ENCODE measurements around the gene RIN1. TPM values are rescaled to one million over a fixed set of nuclear protein-coding genes. Genes with fewer than 3 reads are reported as not detected.
A peak's percentile ranks its signal among the peaks of the same experiment; 100 is the strongest.
"Not testable (repeated sequence)": the region's sequence is repeated elsewhere in the genome, so short reads cannot be mapped to it uniquely, and the experiment has no call there.

RIN1 gene
- total RNA-seq, 2 donors from 2014 or later = 0.43 to 2.1 TPM

- peaks cover 21 to 23% of the 10 kb centered on the region in 2 donors for H3K27me3 Mint-ChIP-seq
- no peaks in the 10 kb centered on the region for H3K9me3 Mint-ChIP-seq
- H3K36me3 Mint-ChIP-seq = no peaks in the 10 kb centered on the region
- ATAC-seq (no peak), DNase-seq (ENCODE audit: low spot score) (peak; percentile 58)
- peak overlapping the region; percentile 25 to 67 for H3K27ac Mint-ChIP-seq
- peak overlapping the region; percentile 47 for H3K4me3 Mint-ChIP-seq
- H3K4me1 Mint-ChIP-seq (ENCODE audit: low read depth in 2 of 2) = peaks cover 25 to 29% of the 10 kb centered on the region in 2 donors
These were observed 21.4 kb downstream of the RIN1 start for GRCh38 chr11:66314561-66315497.

DNA sequence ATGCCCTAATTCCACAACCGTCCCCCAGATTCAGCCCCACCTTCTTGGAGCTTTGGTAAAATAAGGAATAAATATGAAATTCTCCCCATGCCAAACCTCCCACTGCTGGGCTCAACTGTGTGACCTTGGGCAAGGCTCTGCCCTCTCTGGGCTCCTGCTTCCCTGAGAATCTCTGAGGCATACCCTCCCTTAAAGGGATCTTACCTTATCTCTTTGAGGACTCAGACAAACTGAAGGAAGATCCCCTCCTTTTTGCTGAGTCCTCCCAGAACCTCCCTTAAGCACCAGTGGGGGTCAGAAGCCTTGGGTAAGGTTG is 22.1 kb downstream of the RIN1 start:
- H3K4me1 Mint-ChIP-seq (ENCODE audit: low read depth in 2 of 2) = peaks cover 23 to 30% of the 10 kb centered on the region in 2 donors
- peak overlapping the region in 1 of 2 donors; percentile 43 for H3K27ac Mint-ChIP-seq
- DNase-seq (ENCODE audit: low spot score) = no peak
- H3K9me3 Mint-ChIP-seq = no peaks in the 10 kb centered on the region
- peak overlapping the region; percentile 52 for H3K4me3 Mint-ChIP-seq
- ATAC-seq = no peak
- no peaks in the 10 kb centered on the region for H3K36me3 Mint-ChIP-seq
- peaks cover 18 to 19% of the 10 kb centered on the region in 2 donors for H3K27me3 Mint-ChIP-seq

GRCh38 chr11:66313321-66314185 is 22.7 kb downstream of the RIN1 start:
- Mint-ChIP-seq H3K9me3 (no peaks in the 10 kb centered on the region), H3K4me1 (ENCODE audit: low read depth in 2 of 2) (peaks cover 17 to 24% of the 10 kb centered on the region in 2 donors), H3K27me3 (peaks cover 12 to 13% of the 10 kb centered on the region in 2 donors), H3K36me3 (no peaks in the 10 kb centered on the region), H3K27ac (peak overlapping the region in 1 of 2 donors; percentile 43), H3K4me3 (peak overlapping the region; percentile 89)
- peak; percentile 54 for DNase-seq (ENCODE audit: low spot score)
- ATAC-seq = no peak

- H3K9me3 Mint-ChIP-seq = no peaks in the 10 kb centered on the region
- ATAC-seq (peak; percentile 87 to 90), DNase-seq (ENCODE audit: low spot score) (peak; percentile 97)
- peaks cover 10 to 12% of the 10 kb centered on the region in 2 donors for H3K27me3 Mint-ChIP-seq
- H3K4me1 Mint-ChIP-seq (ENCODE audit: low read depth in 2 of 2) = peaks cover 16 to 19% of the 10 kb centered on the region in 2 donors
- peak overlapping the region; percentile 89 for H3K4me3 Mint-ChIP-seq
- no peaks in the 10 kb centered on the region for H3K36me3 Mint-ChIP-seq
- H3K27ac Mint-ChIP-seq = peak overlapping the region; percentile 74 to 77
These were observed 23.5 kb downstream of the RIN1 start for GRCh38 chr11:66312549-66313320.

DNA sequence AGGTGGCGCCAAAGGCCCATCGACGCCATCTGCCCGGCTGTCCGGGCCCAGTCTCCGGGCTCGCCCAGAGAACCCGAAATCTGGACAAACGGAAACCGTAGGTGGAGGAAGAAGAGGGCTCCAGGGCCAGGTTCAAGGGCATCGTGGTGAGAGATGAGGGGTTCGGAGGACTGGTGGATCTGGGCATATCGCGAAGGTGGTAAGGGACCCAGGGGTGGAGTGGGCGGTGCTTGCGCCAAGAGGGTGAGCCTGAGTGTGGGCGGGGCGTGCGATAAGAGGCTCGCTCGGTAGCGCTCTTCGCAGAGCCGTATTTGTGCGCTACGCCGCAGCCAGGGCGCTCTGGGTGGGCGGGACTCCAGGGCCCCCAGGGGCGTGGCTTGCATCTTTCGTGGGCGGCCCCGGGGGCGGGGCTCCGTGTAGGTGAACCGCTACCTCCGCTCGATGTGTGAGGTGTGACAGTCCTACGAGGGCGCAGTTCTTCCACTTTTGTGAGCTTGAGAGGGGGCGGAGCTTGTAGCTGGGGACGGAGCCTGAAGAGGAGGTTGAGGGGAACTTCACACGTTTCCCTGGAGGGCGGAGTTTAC is 24.2 kb downstream of the RIN1 start:
- H3K27ac Mint-ChIP-seq = peak overlapping the region; percentile 74 to 77
- ATAC-seq (peak; percentile 88 to 90), DNase-seq (ENCODE audit: low spot score) (peak; percentile 92)
- peaks cover 7 to 12% of the 10 kb centered on the region in 2 donors for H3K27me3 Mint-ChIP-seq
- H3K4me3 Mint-ChIP-seq = peak overlapping the region; percentile 89
- H3K4me1 Mint-ChIP-seq (ENCODE audit: low read depth in 2 of 2) = peaks cover 14 to 16% of the 10 kb centered on the region in 2 donors
- no peaks in the 10 kb centered on the region for H3K9me3 Mint-ChIP-seq
- H3K36me3 Mint-ChIP-seq = no peaks in the 10 kb centered on the region

GRCh38 chr11:66311470-66311964 is 24.7 kb downstream of the RIN1 start:
- peak overlapping the region; percentile 89 for H3K4me3 Mint-ChIP-seq
- H3K9me3 Mint-ChIP-seq = no peaks in the 10 kb centered on the region
- no peak for ATAC-seq
- no peaks in the 10 kb centered on the region for H3K36me3 Mint-ChIP-seq
- no peak for DNase-seq (ENCODE audit: low spot score)
- H3K27ac Mint-ChIP-seq = peak overlapping the region; percentile 74 to 77
- H3K27me3 Mint-ChIP-seq = peaks cover 7 to 12% of the 10 kb centered on the region in 2 donors
- peaks cover 14 to 16% of the 10 kb centered on the region in 2 donors for H3K4me1 Mint-ChIP-seq (ENCODE audit: low read depth in 2 of 2)

DNA sequence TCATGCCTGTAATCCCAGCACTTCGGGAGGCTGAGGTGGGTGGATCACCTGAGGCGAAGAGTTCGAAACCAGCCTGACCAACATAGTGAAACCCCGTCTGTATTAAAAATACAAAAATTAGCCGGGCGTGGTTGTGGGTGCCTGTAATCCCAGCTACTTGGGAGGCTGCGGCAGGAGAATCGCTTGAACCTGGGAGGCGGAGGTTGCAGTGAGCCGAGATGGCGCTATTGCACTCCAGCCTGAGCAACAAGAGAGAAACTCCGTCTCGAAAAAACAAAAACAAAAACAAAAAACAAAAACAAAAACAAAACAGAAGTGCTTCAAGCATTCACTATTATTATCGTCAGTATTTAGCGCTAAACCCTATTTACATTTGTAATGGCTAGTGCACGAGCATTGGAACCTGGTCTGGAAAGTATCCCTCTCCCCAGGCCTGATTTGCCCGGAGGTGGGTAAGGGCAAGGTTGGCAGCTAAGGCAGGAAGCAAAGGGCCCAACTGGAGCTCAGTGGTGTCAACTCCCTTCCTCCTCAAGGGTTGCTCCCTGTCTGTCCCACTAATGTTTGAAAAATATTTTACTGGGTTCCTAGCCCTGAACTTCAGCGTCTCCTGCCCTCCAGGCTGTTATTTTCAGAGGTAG is 25.3 kb downstream of the RIN1 start:
- Mint-ChIP-seq H3K4me1 (ENCODE audit: low read depth in 2 of 2) (peaks cover 14 to 16% of the 10 kb centered on the region in 2 donors), H3K27ac (peak overlapping the region in 1 of 2 donors; percentile 77)
- not testable (repeated sequence) for H3K4me3 Mint-ChIP-seq, ATAC-seq, H3K27me3 Mint-ChIP-seq, H3K9me3 Mint-ChIP-seq, H3K36me3 Mint-ChIP-seq
- peak; percentile 5 for DNase-seq (ENCODE audit: low spot score)

DNA sequence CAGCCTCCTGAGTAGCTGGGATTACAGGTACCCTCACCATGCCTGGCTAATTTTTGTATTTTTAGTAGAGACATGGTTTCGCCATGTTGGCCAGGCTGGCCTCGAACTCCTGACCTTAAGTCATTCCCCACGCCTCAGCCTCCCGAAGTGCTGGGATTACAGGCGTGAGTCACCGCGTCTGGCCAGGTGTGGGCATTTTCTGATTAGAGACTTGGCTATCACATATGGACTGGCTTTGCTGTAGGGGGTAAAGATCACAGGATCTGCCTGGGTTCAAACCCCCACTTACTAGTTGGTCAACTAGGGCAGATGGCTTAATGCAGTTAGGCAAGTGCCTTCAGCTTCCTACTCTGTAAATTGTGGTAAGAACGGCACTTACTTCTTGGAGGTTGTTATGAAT is 25.9 kb downstream of the RIN1 start:
- Mint-ChIP-seq H3K4me3 (no peak overlapping the region), H3K4me1 (ENCODE audit: low read depth in 2 of 2) (peaks cover 12 to 14% of the 10 kb centered on the region in 2 donors)

GRCh38 chr11:66309475-66309874 is 26.8 kb downstream of the RIN1 start:
- Mint-ChIP-seq H3K27ac (peak overlapping the region in 1 of 2 donors; percentile 34), H3K27me3 (peaks cover 0 to 2% of the 10 kb centered on the region in 2 donors), H3K36me3 (no peaks in the 10 kb centered on the region), H3K4me3 (no peak overlapping the region), H3K9me3 (no peaks in the 10 kb centered on the region), H3K4me1 (ENCODE audit: low read depth in 2 of 2) (peaks cover 11% of the 10 kb centered on the region in 2 donors)
- ATAC-seq (no peak), DNase-seq (ENCODE audit: low spot score) (no peak)

More for the DNA sequence above, 25.9 kb downstream of the RIN1 start:
- Mint-ChIP-seq H3K9me3 (no peaks in the 10 kb centered on the region), H3K27me3 (peaks cover 2 to 4% of the 10 kb centered on the region in 2 donors), H3K36me3 (no peaks in the 10 kb centered on the region), H3K27ac (no peak overlapping the region)
- ATAC-seq (no peak), DNase-seq (ENCODE audit: low spot score) (peak; percentile 32)

DNA sequence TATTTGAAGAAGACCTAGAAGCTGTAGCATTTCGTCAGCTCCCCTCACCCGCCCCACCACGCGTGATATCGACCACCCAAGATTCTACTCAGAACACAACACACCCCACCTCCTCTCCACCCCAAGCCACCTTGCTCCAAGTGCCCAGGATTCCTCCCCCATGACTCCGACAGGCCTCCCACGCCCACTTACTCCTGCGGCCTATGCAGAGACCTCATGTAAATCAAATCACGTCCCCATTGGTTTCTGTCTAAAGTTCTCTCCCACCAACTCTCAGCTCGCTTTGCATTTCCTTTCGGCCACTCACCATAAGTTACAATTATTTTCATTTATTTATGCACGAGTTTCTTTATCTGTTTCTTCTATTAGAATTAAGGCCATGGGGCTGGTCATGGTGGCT is 33.6 kb downstream of the RIN1 start:
- Mint-ChIP-seq H3K4me3 (no peak overlapping the region), H3K27ac (peak overlapping the region in 1 of 2 donors; percentile 35), H3K36me3 (no peaks in the 10 kb centered on the region), H3K4me1 (ENCODE audit: low read depth in 2 of 2) (no peaks in the 10 kb centered on the region), H3K9me3 (no peaks in the 10 kb centered on the region), H3K27me3 (peaks cover 0 to 4% of the 10 kb centered on the region in 2 donors)
- no peak for DNase-seq (ENCODE audit: low spot score)
- ATAC-seq = no peak

GRCh38 chr11:66299186-66299585 is 37.0 kb downstream of the RIN1 start:
- Mint-ChIP-seq H3K4me1 (ENCODE audit: low read depth in 2 of 2) (no peaks in the 10 kb centered on the region), H3K27ac (no peak overlapping the region), H3K36me3 (no peaks in the 10 kb centered on the region), H3K27me3 (peaks cover 0 to 8% of the 10 kb centered on the region in 2 donors), H3K4me3 (no peak overlapping the region), H3K9me3 (no peaks in the 10 kb centered on the region)
- ATAC-seq = no peak
- DNase-seq (ENCODE audit: low spot score) = no peak

DNA sequence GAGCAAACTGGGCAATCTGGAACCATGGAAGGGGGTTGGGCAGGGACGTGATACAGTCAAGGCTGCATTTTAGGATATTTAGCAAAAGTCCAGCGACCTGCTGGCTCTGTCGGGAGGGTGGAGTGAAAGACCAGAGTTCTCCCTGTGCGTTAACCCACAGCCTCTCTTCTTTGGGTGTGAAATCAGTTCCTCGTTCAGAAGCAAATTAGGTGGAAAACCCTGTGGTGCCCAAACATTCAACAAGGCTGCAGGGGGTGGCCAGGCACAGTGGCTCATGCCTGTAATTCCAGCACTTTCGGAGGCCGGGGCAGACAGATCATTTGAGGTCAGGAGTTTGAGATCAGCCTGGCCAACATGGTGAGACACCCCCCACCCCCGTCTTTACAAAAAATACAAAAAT is 38.6 kb downstream of the RIN1 start:
- no peaks in the 10 kb centered on the region for H3K9me3 Mint-ChIP-seq
- ATAC-seq (no peak), DNase-seq (ENCODE audit: low spot score) (no peak)
- no peak overlapping the region for H3K4me3 Mint-ChIP-seq
- peaks cover 11 to 16% of the 10 kb centered on the region in 2 donors for H3K27me3 Mint-ChIP-seq
- H3K27ac Mint-ChIP-seq = no peak overlapping the region
- peaks cover 3 to 4% of the 10 kb centered on the region in 2 donors for H3K4me1 Mint-ChIP-seq (ENCODE audit: low read depth in 2 of 2)
- no peaks in the 10 kb centered on the region for H3K36me3 Mint-ChIP-seq
